Measurements from ENCODE around the gene HK2.

- TF ChIP-seq POLR2A (IDR thresholded peaks at IDR 0.05; ENCODE audit: low read depth, low read length): no peak
- TF ChIP-seq CTCF (conservative IDR thresholded peaks at IDR 0.05; ENCODE audit: low read depth, low read length): no peak
- no peak for TF ChIP-seq MAZ (IDR thresholded peaks at IDR 0.05; ENCODE audit: borderline replicate concordance, low read depth, low read length)
- no peak for TF ChIP-seq NFE2L2 (IDR thresholded peaks at IDR 0.05; ENCODE audit: low read depth, low read length)
- no peak for TF ChIP-seq RAD21 (IDR thresholded peaks at IDR 0.05; ENCODE audit: low read length)
- no peak for TF ChIP-seq SMC3 (IDR thresholded peaks at IDR 0.05; ENCODE audit: low read depth, low read length)
These were observed 72.5 kb downstream of the HK2 start for GRCh38 chr2:74906395-74906794.

All from IMR-90 (cell line).